ENCODE measurements around the gene AP2A2. TPM values are rescaled to one million over a fixed set of nuclear protein-coding genes. Genes with fewer than 3 reads are reported as not detected.

AP2A2 gene
- polyA plus RNA-seq, 3 donors = 5.7 to 61.0 (median 8.2) TPM

- Histone ChIP-seq H4K20me1 (ENCODE audit: insufficient read depth, low read length) (no peaks in the 10 kb centered on the region), H3K4me2 (replicated peaks; ENCODE audit: extremely low read depth, low read length, poor library complexity, severe bottlenecking) (no peak overlapping the region), H3K36me3 (replicated peaks in 1 of 2; ENCODE audit: control insufficient read depth in 1 of 2, insufficient read depth in 2 of 2, low read length in 2 of 2) (no peaks in the 10 kb centered on the region), H3K4me3 (replicated peaks in 1 of 3; ENCODE audit: low read depth in 2 of 3, low read length in 3 of 3) (no peak overlapping the region), H3K4me1 (ENCODE audit: control insufficient read depth in 1 of 2, insufficient read depth in 2 of 2, low read length in 2 of 2) (no peaks in the 10 kb centered on the region), H2AFZ (ENCODE audit: insufficient read depth, low read depth, low read length, poor library complexity, severe bottlenecking) (no peak overlapping the region), H3K27ac (ENCODE audit: low read depth in 1 of 2, low read length in 2 of 2) (no peak overlapping the region), H3K9me3 (replicated peaks in 1 of 2; ENCODE audit: control insufficient read depth in 1 of 2, insufficient read depth in 1 of 2, low read length in 2 of 2) (no peaks in the 10 kb centered on the region), H3K27me3 (ENCODE audit: control insufficient read depth in 2 of 2, insufficient read depth in 2 of 2, low read length in 2 of 2) (no peaks in the 10 kb centered on the region), H3K9ac (ENCODE audit: insufficient read depth, low read length, poor library complexity, severe bottlenecking) (no peak overlapping the region), H3K79me2 (ENCODE audit: insufficient read depth, low read length) (no peaks in the 10 kb centered on the region)
- no peaks in the 10 kb centered on the region for H3K9me3 Mint-ChIP-seq
- no peak for TF ChIP-seq CTCF (IDR thresholded peaks at IDR 0.05)
- intact Hi-C loops (cut with micrococcal nuclease) = no loop called here
- DNase-seq = no peak
- H3K4me1 Mint-ChIP-seq = no peaks in the 10 kb centered on the region
- H3K4me3 Mint-ChIP-seq = no peak overlapping the region
- 97% methylated on average over 12 of the region's 12 CpGs for WGBS (ENCODE audit: insufficient coverage)
- H3K27me3 Mint-ChIP-seq (ENCODE audit: low read depth in 3 of 3) = peaks cover 2 to 6% (median 4%) of the 10 kb centered on the region in 3 donors
- H3K27ac Mint-ChIP-seq = no peak overlapping the region
- H3K36me3 Mint-ChIP-seq = no peaks in the 10 kb centered on the region
These were observed 113.3 kb downstream of the AP2A2 start for GRCh38 chr11:1038921-1039320.

- no peak for TF ChIP-seq CTCF (IDR thresholded peaks at IDR 0.05)
- DNase-seq = no peak
- no peak overlapping the region for H3K4me3 ChIP-seq (replicated peaks in 1 of 3; ENCODE audit: low read depth in 2 of 3, low read length in 3 of 3)
- no peak overlapping the region for H3K4me2 ChIP-seq (replicated peaks; ENCODE audit: extremely low read depth, low read length, poor library complexity, severe bottlenecking)
- intact Hi-C loops (cut with micrococcal nuclease) = no loop called here
- H3K36me3 ChIP-seq (replicated peaks in 1 of 2; ENCODE audit: control insufficient read depth in 1 of 2, insufficient read depth in 2 of 2, low read length in 2 of 2) = no peaks in the 10 kb centered on the region
- H2AFZ ChIP-seq (ENCODE audit: insufficient read depth, low read depth, low read length, poor library complexity, severe bottlenecking) = no peak overlapping the region
- Mint-ChIP-seq H3K36me3 (no peaks in the 10 kb centered on the region), H3K9me3 (peaks cover 0 to 3% (median 0%) of the 10 kb centered on the region in 7 donors), H3K27ac (no peak overlapping the region), H3K4me3 (no peak overlapping the region), H3K27me3 (ENCODE audit: low read depth in 3 of 3) (peaks cover 5 to 7% (median 6%) of the 10 kb centered on the region in 3 donors), H3K4me1 (no peaks in the 10 kb centered on the region)
- 94% methylated on average over 32 of the region's 32 CpGs for WGBS (ENCODE audit: insufficient coverage)
- H3K27ac ChIP-seq (ENCODE audit: low read depth in 1 of 2, low read length in 2 of 2) = no peak overlapping the region
- no peaks in the 10 kb centered on the region for H3K79me2 ChIP-seq (ENCODE audit: insufficient read depth, low read length)
- H3K4me1 ChIP-seq (ENCODE audit: control insufficient read depth in 1 of 2, insufficient read depth in 2 of 2, low read length in 2 of 2) = no peaks in the 10 kb centered on the region
- no peaks in the 10 kb centered on the region for H3K9me3 ChIP-seq (replicated peaks in 1 of 2; ENCODE audit: control insufficient read depth in 1 of 2, insufficient read depth in 1 of 2, low read length in 2 of 2)
- H3K9ac ChIP-seq (ENCODE audit: insufficient read depth, low read length, poor library complexity, severe bottlenecking) = no peak overlapping the region
- no peaks in the 10 kb centered on the region for H3K27me3 ChIP-seq (ENCODE audit: control insufficient read depth in 2 of 2, insufficient read depth in 2 of 2, low read length in 2 of 2)
- H4K20me1 ChIP-seq (ENCODE audit: insufficient read depth, low read length) = no peaks in the 10 kb centered on the region
These were observed 114.1 kb downstream of the AP2A2 start for GRCh38 chr11:1039481-1040427.

All from CD14-positive monocyte (primary cell).